ENCODE results near the gene PRMT1.
A peak's percentile ranks its signal among the peaks of the same experiment; 100 is the strongest.

Gene PRMT1

DNA sequence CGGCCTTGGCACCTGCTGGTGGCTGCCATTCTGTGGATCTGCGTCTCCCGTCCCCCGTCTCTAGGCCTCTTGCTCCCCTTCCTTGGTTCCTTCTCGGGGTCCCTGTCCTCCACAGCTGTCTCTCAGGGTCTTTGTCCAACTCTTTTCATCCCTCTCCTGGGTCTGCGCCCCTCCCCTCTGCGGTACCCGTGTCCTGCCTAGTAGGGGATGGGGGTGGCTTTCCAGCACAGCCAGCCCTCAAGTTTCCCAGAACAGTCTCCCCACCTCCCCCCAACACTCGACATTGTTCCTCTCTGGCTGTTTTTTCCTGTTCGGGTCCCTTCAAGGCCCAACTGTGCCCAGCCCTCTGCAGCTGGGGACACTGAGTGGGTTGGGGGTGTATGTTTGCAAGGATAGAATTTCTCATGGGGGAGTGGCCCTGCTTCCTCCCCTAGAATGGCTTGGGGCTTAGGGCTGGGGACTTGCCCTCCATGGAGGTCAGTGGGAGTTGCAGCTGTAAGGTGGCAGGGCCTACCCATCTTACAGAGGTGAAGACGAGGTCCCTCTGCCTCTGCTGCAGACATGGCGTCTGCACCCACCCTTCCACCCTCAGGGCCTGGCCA lies 11.6 kb downstream of the PRMT1 start:
- DNase-seq (ENCODE audit: low read depth in 3 of 3), result no peak

- peak in 1 of 3 experiments; percentile 27 for DNase-seq (ENCODE audit: low read depth in 3 of 3)
Measured at GRCh38 chr19:49689133-49690078, 12.3 kb downstream of the PRMT1 start, which contains the start of gene ADM5. Gene ADM5, plus strand, starts transcription at chr19:49689594. Its CDS starts 244 bp downstream, at chr19:49689838.

- DNase-seq (ENCODE audit: low read depth in 3 of 3), result no peak
Measured at GRCh38 chr19:49690079-49690655, 13.1 kb downstream of the PRMT1 start.

DNA sequence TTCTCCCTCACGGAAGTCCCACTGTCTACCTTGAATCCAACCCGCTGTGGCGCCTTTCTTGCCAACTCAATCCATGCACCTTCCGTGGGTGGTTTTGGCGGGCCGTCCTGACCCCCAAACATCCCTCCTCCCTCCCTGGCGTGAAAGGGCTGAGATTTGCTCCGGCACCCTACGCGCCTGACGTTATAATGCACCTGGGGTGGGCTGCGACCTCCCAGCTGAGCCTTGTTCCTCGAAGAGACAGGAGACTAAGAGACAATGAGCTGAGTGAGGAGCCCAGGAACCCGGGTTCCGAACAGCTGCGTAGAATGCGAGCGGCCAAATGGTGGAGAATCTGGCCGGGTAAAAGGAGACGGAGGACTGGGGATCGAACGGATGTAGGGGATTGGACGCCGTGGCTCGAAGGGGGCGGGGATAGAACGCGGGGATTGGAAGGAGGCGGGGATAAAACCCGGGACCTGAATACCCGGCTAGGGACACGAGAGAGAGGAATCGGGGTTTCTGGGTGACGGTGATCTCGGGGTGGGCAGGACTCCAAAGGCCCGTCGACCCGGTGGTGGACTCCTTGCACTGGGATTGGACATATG lies 13.7 kb downstream of the PRMT1 start, which contains the start of gene CPT1C:
CPT1C (plus strand) TSS at position 461 of the 587 bp plus-strand sequence. CDS start 1,137 bp downstream, outside the sequence.
- DNase-seq (ENCODE audit: low read depth in 3 of 3), result no peak

DNA sequence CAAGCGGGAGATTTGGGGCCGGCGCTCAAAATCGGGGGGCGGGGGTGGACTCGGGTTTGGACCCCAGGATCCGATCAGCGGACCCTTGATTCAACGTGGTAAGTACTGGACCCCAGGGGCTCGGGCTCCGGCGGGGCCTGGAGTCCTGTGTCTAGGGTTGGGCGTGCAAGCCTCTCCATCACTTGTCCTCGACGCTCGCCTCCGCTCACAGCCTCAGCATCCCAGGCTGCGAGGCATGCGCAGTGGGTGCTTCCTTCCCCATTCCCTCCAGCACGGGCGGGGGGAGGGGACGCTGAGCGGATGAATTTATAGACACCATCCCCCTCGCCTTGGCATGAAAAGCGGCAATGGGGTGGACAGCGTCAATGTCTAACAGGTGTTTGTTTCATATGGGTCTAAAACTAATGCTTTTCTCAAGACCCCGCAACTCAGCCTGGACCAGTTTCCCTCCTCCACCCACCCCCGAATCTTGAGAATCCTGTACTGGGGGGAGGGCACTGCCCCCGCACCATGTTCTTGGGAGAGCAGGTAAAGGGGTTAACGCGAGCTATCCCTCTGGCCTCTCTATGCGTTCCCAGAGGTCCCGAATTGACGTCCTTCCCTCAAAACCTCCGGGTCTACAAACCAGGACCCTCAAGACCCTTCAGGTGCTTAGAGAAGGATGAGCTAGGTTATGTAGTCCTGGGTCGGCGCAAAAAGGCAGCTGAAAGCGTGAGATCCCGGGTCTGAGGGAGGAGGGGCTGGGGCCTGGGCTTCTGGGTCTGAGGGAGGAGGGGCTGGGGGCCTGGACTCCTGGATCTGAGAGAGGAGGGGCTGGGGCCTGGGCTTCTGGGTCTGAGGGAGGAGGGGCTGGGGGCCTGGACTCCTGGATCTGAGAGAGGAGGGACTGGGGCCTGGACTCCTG lies 14.4 kb downstream of the PRMT1 start:
- DNase-seq (ENCODE audit: low read depth in 3 of 3), result no peak

- no peak for DNase-seq (ENCODE audit: low read depth in 3 of 3)
Measured at GRCh38 chr19:49692147-49692506, 15.1 kb downstream of the PRMT1 start.

DNA sequence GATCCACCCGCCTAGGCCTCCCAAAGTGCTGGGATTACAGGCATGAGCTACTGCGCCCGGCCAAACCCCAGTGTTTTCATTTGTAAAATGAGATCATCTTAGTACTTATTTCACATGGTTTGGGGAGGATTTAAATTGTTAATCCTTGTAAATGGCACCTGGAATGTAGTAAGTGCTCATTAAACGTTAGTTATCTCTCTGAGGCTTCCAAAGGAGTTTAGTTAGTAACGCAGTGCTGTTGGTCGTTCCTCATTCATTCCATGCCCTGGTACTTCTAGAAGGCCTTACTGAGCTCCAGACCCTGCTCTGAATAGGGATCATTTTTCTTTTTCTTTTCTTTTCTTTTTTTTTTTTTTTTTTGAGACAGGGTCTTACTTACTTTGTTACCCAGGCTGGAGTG lies 19.0 kb downstream of the PRMT1 start:
- DNase-seq (ENCODE audit: low read depth in 3 of 3), result no peak

- no peak for DNase-seq (ENCODE audit: low read depth in 3 of 3)
Measured at GRCh38 chr19:49696865-49697264, 19.8 kb downstream of the PRMT1 start.

DNA sequence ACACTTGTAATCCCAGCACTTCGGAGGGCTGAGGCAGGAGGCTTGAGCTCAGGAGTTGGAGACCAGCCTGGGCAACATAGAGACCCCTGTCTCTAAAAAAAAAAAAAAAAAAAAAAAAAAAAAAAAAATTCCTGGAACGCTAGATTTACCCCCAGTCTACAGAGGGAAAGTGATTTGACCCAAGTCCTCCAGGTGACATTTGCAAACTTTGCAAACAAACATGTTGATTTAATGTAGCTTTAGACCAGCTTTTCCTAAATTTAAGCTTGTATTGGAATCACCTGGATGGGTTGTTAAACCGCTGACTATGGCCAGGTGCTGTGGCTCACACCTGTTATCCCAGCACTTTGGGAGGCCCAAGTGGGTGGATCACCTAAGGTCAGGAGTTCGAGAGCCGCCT lies 22.3 kb downstream of the PRMT1 start:
- no peak for DNase-seq (ENCODE audit: low read depth in 3 of 3)

- DNase-seq (ENCODE audit: low read depth in 3 of 3), result no peak
Measured at GRCh38 chr19:49700563-49700962, 23.5 kb downstream of the PRMT1 start.

DNA sequence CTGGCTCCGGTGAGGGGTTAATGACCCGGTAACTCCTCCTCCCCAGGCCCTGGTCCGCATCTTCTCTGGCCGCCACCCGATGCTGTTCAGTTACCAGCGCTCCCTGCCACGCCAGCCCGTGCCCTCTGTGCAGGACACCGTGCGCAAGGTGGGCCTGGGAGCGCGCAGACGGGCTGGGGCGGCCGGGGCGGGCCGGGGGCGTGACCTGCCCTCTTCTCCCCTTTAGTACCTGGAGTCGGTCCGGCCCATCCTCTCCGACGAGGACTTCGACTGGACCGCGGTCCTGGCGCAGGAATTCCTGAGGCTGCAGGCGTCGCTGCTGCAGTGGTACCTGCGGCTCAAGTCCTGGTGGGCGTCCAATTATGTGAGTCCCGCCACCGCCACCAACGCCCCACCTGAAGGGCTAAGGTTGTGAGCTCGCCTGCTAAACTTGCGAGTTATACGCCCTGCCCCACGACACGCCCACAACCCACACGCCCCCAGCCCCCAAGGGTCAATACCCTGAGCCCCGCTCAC lies 24.3 kb downstream of the PRMT1 start:
- no peak for DNase-seq (ENCODE audit: low read depth in 3 of 3)

GRCh38 chr19:49704888-49705642 lies 28.0 kb downstream of the PRMT1 start:
- DNase-seq (ENCODE audit: low read depth in 3 of 3), result no peak

GRCh38 chr19:49705919-49706318 lies 28.8 kb downstream of the PRMT1 start:
- DNase-seq (ENCODE audit: low read depth in 3 of 3), result no peak

- no peak for DNase-seq (ENCODE audit: low read depth in 3 of 3)
Measured at GRCh38 chr19:49710372-49710951, 33.4 kb downstream of the PRMT1 start.

GRCh38 chr19:49712397-49712859 lies 35.4 kb downstream of the PRMT1 start:
- DNase-seq (ENCODE audit: low read depth in 3 of 3), result no peak

DNA sequence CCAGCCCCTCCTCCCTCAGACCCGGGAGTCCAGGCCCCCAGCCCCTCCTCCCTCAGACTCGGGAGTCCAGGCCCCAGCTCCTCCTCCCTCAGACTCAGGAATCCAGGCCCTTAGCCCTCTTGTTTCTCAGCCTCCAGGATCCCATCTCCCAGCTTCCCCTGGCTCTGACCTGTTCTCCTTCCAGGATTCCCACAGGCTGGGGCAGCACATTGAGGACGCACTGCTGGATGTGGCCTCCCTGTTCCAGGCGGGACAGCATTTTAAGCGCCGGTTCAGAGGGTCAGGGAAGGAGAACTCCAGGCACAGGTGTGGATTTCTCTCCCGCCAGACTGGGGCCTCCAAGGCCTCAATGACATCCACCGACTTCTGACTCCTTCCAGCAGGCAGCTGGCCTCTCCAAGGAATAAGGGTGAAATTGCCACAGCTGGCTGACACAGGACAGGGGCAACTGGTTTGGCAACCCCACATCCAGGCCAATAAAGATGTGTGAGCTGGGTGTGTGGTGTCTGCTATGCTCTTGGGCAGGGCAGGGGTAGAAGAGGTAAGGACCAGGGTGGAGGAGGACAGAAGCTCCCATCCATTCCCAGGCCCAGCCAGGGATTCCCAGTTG lies 36.3 kb downstream of the PRMT1 start:
- no peak for DNase-seq (ENCODE audit: low read depth in 3 of 3)

- DNase-seq (ENCODE audit: low read depth in 3 of 3), result no peak
Measured at GRCh38 chr19:49716154-49716553, 39.1 kb downstream of the PRMT1 start.

- no peak for DNase-seq (ENCODE audit: low read depth in 3 of 3)
Measured at GRCh38 chr19:49718511-49718910, 41.4 kb downstream of the PRMT1 start.

GRCh38 chr19:49718991-49719390 lies 41.9 kb downstream of the PRMT1 start:
- DNase-seq (ENCODE audit: low read depth in 3 of 3), result no peak

Measured in stimulated activated CD4-positive, alpha-beta T cell treated with anti-CD3 and anti-CD28 coated beads, TNF-alpha, amount 100 ng/mL, for 4 hours (primary cell).